Mammary epithelial cell (primary cell): ENCODE results near the gene CFAP20DC.

ENCODE experiments used
- EZH2 ChIP-seq: IDR thresholded peaks from 2 replicates; pipeline ENCODE4 v1.6.1; 2012; ENCODE audit warnings: low read length, inconsistent platforms, borderline replicate concordance
- TF ChIP-seq, protein P1 (sequence below), 2 donors: IDR thresholded peaks in 1 of 2; conservative IDR thresholded peaks in 1 of 2; 2 replicates each; pipeline ENCODE4 v1.5.1; 2011 to 2012; ENCODE audit warnings: inconsistent platforms in 2 of 2, low read length in 2 of 2, mild to moderate bottlenecking in 2 of 2, control low read depth in 1 of 2, low read depth in 1 of 2; ENCODE audit not compliant: insufficient read depth in 1 of 2; ENCODE audit errors: extremely low read depth in 1 of 2

DNA sequence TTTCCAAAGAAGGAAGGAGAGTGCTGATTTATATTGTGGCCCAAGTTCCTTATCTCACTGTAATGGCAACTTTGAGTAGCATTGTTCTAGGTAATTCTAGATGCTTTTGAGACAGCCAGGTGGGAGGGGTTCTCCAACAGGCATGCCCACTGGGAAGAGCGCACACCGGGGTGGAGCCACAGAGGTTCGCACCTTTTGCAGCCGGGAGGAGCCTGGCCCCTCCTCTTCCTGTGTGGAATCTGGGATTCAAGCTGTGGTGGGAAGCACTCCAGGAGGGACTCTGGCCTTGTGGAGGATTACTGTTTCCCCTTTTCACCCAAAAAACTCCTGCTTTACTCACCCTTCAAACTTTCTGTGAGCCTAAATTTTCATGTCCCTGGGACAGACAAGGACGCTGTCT, 53.1 kb downstream of the CFAP20DC start:
- TF ChIP-seq, protein P1, sequence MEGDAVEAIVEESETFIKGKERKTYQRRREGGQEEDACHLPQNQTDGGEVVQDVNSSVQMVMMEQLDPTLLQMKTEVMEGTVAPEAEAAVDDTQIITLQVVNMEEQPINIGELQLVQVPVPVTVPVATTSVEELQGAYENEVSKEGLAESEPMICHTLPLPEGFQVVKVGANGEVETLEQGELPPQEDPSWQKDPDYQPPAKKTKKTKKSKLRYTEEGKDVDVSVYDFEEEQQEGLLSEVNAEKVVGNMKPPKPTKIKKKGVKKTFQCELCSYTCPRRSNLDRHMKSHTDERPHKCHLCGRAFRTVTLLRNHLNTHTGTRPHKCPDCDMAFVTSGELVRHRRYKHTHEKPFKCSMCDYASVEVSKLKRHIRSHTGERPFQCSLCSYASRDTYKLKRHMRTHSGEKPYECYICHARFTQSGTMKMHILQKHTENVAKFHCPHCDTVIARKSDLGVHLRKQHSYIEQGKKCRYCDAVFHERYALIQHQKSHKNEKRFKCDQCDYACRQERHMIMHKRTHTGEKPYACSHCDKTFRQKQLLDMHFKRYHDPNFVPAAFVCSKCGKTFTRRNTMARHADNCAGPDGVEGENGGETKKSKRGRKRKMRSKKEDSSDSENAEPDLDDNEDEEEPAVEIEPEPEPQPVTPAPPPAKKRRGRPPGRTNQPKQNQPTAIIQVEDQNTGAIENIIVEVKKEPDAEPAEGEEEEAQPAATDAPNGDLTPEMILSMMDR (conservative IDR thresholded peaks at IDR 0.05 in 1 of 2, IDR thresholded peaks at IDR 0.05 in 1 of 2; ENCODE audit: extremely low read depth in 1 of 2, insufficient read depth in 1 of 2, low read depth in 1 of 2, low read length in 2 of 2): no peak
- no peak for TF ChIP-seq EZH2
